HEK293 (cell line): ENCODE data around the gene PRF1.

Source experiments
- GFI1B ChIP-seq: fragments of 450-650 bp; formaldehyde crosslinking; IDR thresholded peaks from 2 replicates; pipeline ENCODE4 v1.5.1; 2016; ENCODE audit warnings: missing biosample characterization, missing genetic modification characterization
- ZNF19 ChIP-seq: fragments of 450-650 bp; formaldehyde crosslinking; IDR thresholded peaks from 2 replicates; pipeline ENCODE4; 2016; ENCODE audit warnings: missing biosample characterization, missing genetic modification characterization, low read depth
- ZNF324 ChIP-seq: fragments of 450-650 bp; formaldehyde crosslinking; IDR thresholded peaks from 2 replicates; pipeline ENCODE4 v1.5.1; 2016; ENCODE audit warnings: missing biosample characterization, missing genetic modification characterization
- ZNF521 ChIP-seq: fragments of 450-650 bp; formaldehyde crosslinking; IDR thresholded peaks from 2 replicates; pipeline ENCODE4 v1.5.1; 2017; ENCODE audit warnings: missing biosample characterization, mild to moderate bottlenecking, missing genetic modification characterization
- ZNF707 ChIP-seq: fragments of 450-650 bp; formaldehyde crosslinking; IDR thresholded peaks from 2 replicates; pipeline ENCODE4 v1.5.1; 2016; ENCODE audit warnings: missing biosample characterization, missing genetic modification characterization
- TF ChIP-seq, protein P1 (sequence below): fragments of 450-650 bp; formaldehyde crosslinking; IDR thresholded peaks from 2 replicates; pipeline ENCODE4 v1.5.1; 2017; ENCODE audit warnings: missing biosample characterization, missing genetic modification characterization
- TF ChIP-seq, protein P2 (sequence below): sonication (generic); formaldehyde crosslinking; IDR thresholded peaks from 2 replicates; pipeline ENCODE4 v1.8.1; 2022; ENCODE audit warnings: mild to moderate bottlenecking, moderate library complexity, missing genetic modification reagents
- TF ChIP-seq, protein P3 (sequence below): fragments of 450-650 bp; formaldehyde crosslinking; IDR thresholded peaks from 2 replicates; pipeline ENCODE4 v1.5.1; 2016; ENCODE audit warnings: missing biosample characterization, missing genetic modification characterization

DNA sequence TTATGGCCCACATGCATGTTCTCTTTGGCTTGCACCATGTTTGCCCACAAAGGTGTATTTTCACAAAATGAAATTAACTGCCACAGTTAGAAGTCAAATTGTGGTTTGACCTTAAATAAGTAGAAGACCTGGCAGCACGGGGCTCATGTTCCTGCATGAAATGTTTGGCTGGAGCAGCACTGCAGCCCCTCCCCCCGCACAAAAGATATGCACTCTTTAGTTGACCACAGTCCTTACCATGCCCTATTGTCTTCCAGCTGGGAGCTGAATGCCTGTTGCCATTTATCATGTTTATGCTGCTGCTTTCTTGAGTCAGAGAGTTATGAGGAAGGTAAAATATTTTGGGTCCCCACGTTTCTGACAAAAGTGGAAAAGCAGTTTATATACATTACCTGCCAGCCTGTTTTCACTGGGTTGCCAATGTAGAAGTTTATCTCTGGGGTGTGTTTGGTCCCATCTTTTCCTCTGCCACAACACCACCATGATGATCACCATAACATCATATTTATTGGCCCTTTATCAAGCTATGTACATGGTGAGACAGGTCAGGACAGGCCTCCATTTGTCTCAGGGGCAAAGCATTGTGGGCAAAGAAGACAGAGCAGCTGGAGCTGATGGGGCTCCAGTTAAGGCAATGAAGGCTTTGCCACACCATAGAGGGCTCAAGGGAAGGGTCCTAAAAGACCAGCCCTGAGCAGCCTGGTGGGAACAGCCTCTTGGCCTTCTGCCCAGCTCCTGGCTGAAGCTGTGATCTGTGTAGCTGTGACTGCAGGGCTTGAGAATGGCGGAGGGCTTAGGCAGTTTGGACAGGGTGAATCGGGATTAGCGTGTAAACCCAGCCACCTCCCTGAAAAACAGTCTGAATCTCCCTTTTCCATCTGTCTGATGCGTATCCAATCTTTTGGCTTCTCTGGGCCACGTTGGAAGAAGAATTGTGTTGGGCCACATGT, 5.4 kb downstream of the PRF1 start:
- TF ChIP-seq, protein P1, sequence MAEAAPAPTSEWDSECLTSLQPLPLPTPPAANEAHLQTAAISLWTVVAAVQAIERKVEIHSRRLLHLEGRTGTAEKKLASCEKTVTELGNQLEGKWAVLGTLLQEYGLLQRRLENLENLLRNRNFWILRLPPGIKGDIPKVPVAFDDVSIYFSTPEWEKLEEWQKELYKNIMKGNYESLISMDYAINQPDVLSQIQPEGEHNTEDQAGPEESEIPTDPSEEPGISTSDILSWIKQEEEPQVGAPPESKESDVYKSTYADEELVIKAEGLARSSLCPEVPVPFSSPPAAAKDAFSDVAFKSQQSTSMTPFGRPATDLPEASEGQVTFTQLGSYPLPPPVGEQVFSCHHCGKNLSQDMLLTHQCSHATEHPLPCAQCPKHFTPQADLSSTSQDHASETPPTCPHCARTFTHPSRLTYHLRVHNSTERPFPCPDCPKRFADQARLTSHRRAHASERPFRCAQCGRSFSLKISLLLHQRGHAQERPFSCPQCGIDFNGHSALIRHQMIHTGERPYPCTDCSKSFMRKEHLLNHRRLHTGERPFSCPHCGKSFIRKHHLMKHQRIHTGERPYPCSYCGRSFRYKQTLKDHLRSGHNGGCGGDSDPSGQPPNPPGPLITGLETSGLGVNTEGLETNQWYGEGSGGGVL = no peak
- TF ChIP-seq GFI1B (tag by site-specific recombination) (no peak), ZNF521 (tag by site-specific recombination) (no peak), ZNF324 (tag by site-specific recombination) (no peak), ZNF19 (no peak), ZNF707 (no peak)
- TF ChIP-seq, protein P2, sequence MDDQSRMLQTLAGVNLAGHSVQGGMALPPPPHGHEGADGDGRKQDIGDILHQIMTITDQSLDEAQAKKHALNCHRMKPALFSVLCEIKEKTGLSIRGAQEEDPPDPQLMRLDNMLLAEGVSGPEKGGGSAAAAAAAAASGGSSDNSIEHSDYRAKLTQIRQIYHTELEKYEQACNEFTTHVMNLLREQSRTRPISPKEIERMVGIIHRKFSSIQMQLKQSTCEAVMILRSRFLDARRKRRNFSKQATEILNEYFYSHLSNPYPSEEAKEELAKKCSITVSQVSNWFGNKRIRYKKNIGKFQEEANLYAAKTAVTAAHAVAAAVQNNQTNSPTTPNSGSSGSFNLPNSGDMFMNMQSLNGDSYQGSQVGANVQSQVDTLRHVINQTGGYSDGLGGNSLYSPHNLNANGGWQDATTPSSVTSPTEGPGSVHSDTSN (CRISPR knock-in tag) = no peak
- TF ChIP-seq, protein P3, sequence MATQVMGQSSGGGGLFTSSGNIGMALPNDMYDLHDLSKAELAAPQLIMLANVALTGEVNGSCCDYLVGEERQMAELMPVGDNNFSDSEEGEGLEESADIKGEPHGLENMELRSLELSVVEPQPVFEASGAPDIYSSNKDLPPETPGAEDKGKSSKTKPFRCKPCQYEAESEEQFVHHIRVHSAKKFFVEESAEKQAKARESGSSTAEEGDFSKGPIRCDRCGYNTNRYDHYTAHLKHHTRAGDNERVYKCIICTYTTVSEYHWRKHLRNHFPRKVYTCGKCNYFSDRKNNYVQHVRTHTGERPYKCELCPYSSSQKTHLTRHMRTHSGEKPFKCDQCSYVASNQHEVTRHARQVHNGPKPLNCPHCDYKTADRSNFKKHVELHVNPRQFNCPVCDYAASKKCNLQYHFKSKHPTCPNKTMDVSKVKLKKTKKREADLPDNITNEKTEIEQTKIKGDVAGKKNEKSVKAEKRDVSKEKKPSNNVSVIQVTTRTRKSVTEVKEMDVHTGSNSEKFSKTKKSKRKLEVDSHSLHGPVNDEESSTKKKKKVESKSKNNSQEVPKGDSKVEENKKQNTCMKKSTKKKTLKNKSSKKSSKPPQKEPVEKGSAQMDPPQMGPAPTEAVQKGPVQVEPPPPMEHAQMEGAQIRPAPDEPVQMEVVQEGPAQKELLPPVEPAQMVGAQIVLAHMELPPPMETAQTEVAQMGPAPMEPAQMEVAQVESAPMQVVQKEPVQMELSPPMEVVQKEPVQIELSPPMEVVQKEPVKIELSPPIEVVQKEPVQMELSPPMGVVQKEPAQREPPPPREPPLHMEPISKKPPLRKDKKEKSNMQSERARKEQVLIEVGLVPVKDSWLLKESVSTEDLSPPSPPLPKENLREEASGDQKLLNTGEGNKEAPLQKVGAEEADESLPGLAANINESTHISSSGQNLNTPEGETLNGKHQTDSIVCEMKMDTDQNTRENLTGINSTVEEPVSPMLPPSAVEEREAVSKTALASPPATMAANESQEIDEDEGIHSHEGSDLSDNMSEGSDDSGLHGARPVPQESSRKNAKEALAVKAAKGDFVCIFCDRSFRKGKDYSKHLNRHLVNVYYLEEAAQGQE = no peak
